NCI-H187 treated with DMSO at 0.1 percent for 48 hours (cell line): ENCODE measurements around the gene MBD5.

Experiments used
- DNase-seq: peaks from one replicate; lab custom pipeline; 2025; lab: John Stamatoyannopoulos, UW

MBD5 gene

GRCh38 chr2:148124271-148124670, 103.4 kb downstream of the MBD5 start:
- no peak for DNase-seq

GRCh38 chr2:148130581-148130980, 109.7 kb downstream of the MBD5 start:
- no peak for DNase-seq

- DNase-seq = no peak
Observed at GRCh38 chr2:148132412-148132811, 111.5 kb downstream of the MBD5 start.

GRCh38 chr2:148135705-148136104, 114.8 kb downstream of the MBD5 start:
- no peak for DNase-seq

GRCh38 chr2:148136441-148136840, 115.5 kb downstream of the MBD5 start:
- DNase-seq = no peak

GRCh38 chr2:148161909-148162435, 141.1 kb downstream of the MBD5 start:
- no peak for DNase-seq

- DNase-seq = no peak
Observed at GRCh38 chr2:148162871-148163270, 142.0 kb downstream of the MBD5 start.

GRCh38 chr2:148165975-148166374, 145.1 kb downstream of the MBD5 start:
- no peak for DNase-seq

GRCh38 chr2:148167241-148167766, 146.4 kb downstream of the MBD5 start:
- DNase-seq = no peak

- DNase-seq = no peak
Observed at GRCh38 chr2:148167855-148168254, 147.0 kb downstream of the MBD5 start.

- no peak for DNase-seq
Observed at GRCh38 chr2:148172131-148172753, 151.4 kb downstream of the MBD5 start.

GRCh38 chr2:148173168-148173567, 152.3 kb downstream of the MBD5 start:
- no peak for DNase-seq

GRCh38 chr2:148177559-148177958, 156.7 kb downstream of the MBD5 start:
- no peak for DNase-seq

GRCh38 chr2:148179724-148180123, 158.8 kb downstream of the MBD5 start:
- no peak for DNase-seq

GRCh38 chr2:148184976-148185375, 164.1 kb downstream of the MBD5 start:
- no peak for DNase-seq

GRCh38 chr2:148194882-148195281, 174.0 kb downstream of the MBD5 start:
- DNase-seq = no peak

GRCh38 chr2:148201075-148202004, 180.4 kb downstream of the MBD5 start:
- no peak for DNase-seq

- DNase-seq = no peak
Observed at GRCh38 chr2:148202237-148202636, 181.3 kb downstream of the MBD5 start.

- no peak for DNase-seq
Observed at GRCh38 chr2:148207111-148207510, 186.2 kb downstream of the MBD5 start.

GRCh38 chr2:148209603-148210002, 188.7 kb downstream of the MBD5 start:
- DNase-seq = no peak

- no peak for DNase-seq
Observed at GRCh38 chr2:148218326-148219075, 197.6 kb downstream of the MBD5 start.

- DNase-seq = no peak
Observed at GRCh38 chr2:148221166-148221565, 200.3 kb downstream of the MBD5 start.
